Hair follicle dermal papilla cell (primary cell): Measurements from ENCODE around the gene TBX1. TPM values are rescaled to one million over a fixed set of nuclear protein-coding genes. Genes with fewer than 3 reads are reported as not detected.

Source experiments
- total RNA-seq: library from RNA; depleted of rRNA; stranded (reverse); fragments of >200 nt; gene quantifications from 2 replicates; pipeline ENCODE4 v1.2.3, GENCODE V29; 2012

The TBX1 gene
- 0.16 TPM in 1 of 2 replicates, not detected in the other for total RNA-seq

DNA sequence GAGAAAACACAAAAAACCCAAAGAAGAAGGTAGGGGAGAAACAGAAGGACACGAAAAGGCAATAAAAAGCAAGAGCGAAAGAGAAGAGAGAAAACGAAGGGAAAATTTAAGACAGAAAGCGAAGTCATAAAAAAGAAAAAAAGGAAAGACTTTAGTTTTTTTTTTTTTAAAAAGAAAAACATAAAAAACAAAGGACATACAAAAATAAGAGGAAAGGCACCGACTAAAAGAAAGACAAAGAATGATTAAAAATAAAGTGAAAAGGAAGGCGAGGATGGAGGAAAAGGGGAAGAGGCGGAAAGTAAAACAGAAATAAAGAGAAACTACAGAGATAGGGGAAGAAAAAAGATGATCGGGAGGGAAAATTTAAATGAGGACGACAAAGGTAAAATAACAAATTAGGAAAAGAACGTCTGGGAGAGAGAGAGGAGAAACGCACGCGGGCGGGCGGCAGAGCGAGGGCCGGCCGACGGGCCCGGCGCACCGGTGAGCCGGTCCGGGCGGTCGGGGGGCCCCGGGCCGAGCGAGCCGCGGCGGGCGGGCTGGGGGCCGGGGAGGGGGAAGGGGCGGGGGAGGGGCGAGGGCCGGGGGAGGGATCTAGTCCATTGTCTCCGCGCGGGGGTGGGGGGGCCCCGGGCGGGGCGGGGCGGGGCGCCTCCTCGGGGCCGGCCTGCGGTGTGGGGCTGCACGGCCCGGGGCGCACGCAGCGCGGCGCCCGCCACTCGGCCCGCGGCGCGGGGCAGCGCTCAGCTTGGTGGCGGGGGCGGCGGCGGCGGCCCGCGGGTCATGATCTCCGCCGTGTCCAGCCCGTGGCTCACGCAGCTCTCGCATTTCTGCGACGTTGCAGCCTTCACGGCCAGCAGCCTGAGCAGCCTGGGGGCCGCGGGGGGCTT lies at the start of gene TBX1:
Gene TBX1, plus strand, starts transcription at position 721 of the 893 bp plus-strand sequence. Its CDS starts 66 bp downstream, at position 787.

DNA sequence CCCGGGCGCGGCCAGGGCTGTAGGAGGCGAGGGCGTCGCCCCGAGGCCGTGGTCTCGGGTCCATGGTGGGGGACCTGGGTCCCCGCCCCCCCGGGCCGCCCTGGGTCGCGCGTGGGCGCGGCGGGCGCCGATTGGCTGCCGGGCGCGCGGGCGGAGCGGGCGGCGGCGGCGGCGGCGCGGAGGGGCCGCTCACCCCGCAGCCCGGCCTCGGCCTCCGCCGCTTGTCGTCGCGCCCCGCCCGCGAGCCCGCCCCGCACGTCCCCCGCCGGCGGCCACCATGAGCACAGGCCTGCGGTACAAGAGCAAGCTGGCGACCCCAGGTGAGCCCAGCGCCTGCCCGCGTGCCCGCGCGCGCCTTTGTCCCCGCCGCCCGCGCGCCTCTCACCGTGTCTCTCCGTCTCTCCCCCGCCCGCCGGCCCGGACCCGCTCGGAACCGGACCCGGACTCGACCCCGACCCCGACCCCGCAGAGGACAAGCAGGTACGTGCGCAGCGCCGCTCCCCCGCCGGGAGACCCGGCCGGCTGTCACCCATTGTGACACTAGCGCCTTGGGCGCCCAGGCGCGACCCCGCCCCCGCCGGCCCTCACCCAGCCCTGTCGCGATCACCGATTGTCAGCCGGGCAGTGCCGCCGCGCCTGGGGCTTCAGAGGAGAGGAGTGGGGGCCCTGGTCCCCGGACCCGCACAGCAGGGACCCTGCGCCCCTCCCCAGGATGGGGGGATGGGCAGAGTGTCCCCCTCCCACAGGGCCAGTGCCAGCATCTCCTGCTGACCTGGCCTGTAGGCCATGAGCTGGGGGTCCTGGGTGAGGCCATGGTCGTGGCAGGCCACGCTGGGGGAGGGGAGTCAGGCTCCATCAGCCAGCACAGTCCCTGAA lies 46.0 kb upstream of the TBX1 start, which contains the start of gene SEPTIN5:
Gene SEPTIN5, plus strand, starts transcription at position 192 of the 876 bp plus-strand sequence. Its CDS starts 86 bp downstream, at position 278.

DNA sequence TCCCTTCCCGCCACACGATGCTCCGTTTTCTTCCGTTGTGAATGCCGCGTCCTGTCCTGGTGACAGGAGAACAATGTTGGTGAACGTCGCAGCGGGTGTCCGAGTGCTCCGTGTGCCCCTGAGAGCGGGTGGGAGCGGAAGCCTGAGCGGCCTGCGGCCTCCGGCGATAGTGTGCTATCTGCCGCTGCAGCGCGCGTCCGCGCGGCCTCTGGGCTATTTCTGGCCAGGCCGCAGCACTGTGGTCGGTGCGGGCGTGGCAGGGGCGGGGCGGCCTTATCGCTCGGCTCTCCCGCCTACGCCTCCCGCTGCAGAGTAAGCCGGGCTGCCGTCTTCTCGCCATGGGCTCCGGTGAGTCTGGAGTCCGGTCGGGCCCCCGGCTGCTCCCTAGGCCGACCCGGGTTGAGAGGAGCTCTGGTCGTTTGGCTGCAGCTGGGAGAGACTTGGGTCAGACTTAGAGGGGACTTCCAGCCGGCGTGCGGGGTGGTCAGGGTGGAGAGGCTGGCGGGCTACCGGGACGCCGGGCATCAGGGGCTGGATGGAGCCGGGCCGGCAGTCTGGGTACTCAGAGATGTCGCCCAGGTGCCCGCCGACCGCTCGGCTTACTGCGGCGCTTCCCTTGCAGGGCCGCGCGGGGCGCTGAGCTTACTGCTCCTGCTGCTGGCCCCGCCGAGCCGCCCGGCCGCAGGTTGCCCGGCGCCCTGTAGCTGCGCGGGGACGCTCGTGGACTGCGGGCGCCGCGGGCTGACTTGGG lies 37.2 kb upstream of the TBX1 start, which contains the start of gene GP1BB:
Gene GP1BB, plus strand, starts transcription at position 308 of the 751 bp plus-strand sequence. Its CDS starts 31 bp downstream, at position 339.

Other genes starting within 250 kb of the TBX1 start
- not detected in 2 replicates for gene CLDN5, start 236.4 kb upstream of the TBX1 start, total RNA-seq
- 43.6 and 47.7 TPM in 2 replicates for gene SEPTIN5, start 46.3 kb upstream of the TBX1 start, total RNA-seq
- 4.3 and 5.0 TPM in 2 replicates for gene GP1BB, start 37.2 kb upstream of the TBX1 start, total RNA-seq
- gene GNB1L, start 94.1 kb downstream of the TBX1 start, total RNA-seq = 7.1 and 10.1 TPM in 2 replicates
- 38.8 and 40.0 TPM in 2 replicates for gene RTL10, start 94.1 kb downstream of the TBX1 start, total RNA-seq
- gene COMT, start 181.0 kb downstream of the TBX1 start, total RNA-seq = 203 and 254 TPM in 2 replicates
- gene TXNRD2, start 181.0 kb downstream of the TBX1 start, total RNA-seq = 19.6 and 27.0 TPM in 2 replicates